Ishikawa (cell line): ENCODE results near the gene GALNT4.

Experiments
- CEBPB ChIP-seq: IDR thresholded peaks from 2 replicates; pipeline ENCODE4 v1.6.1; 2012
- CREB1 ChIP-seq: IDR thresholded peaks from 2 replicates; pipeline ENCODE4 v1.6.1; 2012; ENCODE audit warnings: low read depth
- EGR1 ChIP-seq: IDR thresholded peaks from 2 replicates; pipeline ENCODE4 v1.6.1; 2012
- EP300 ChIP-seq: IDR thresholded peaks from 2 replicates; pipeline ENCODE4 v1.6.1; 2012; ENCODE audit warnings: borderline replicate concordance
- FOXM1 ChIP-seq: IDR thresholded peaks from 2 replicates; pipeline ENCODE4 v1.6.1; 2012; ENCODE audit warnings: low read depth, borderline replicate concordance
- NFIC ChIP-seq: IDR thresholded peaks from 2 replicates; pipeline ENCODE4 v1.6.1; 2012
- RAD21 ChIP-seq: IDR thresholded peaks from 2 replicates; pipeline ENCODE4 v1.6.1; 2012; ENCODE audit warnings: low read depth
- REST ChIP-seq: IDR thresholded peaks from 2 replicates; pipeline ENCODE4 v1.6.1; 2012; ENCODE audit warnings: low read depth, mild to moderate bottlenecking
- TAF1 ChIP-seq: IDR thresholded peaks from 2 replicates; pipeline ENCODE4 v1.6.1; 2012; ENCODE audit warnings: low read depth, mild to moderate bottlenecking
- TCF12 ChIP-seq: IDR thresholded peaks from 2 replicates; pipeline ENCODE4 v1.6.1; 2012; ENCODE audit warnings: low read depth
- TEAD4 ChIP-seq: IDR thresholded peaks from 2 replicates; pipeline ENCODE4 v1.6.1; 2012
- YY1 ChIP-seq: IDR thresholded peaks from 2 replicates; pipeline ENCODE4 v1.6.1; 2012; ENCODE audit warnings: low read depth
- ZBTB7A ChIP-seq: IDR thresholded peaks from 2 replicates; pipeline ENCODE4 v1.6.1; 2012; ENCODE audit warnings: low read depth
- TF ChIP-seq, protein P1 (sequence below): IDR thresholded peaks from 2 replicates; pipeline ENCODE4 v1.6.1; 2012
- TF ChIP-seq, protein P2 (sequence below): IDR thresholded peaks from 2 replicates; pipeline ENCODE4 v1.6.1; 2012

The GALNT4 gene

GRCh38 chr12:89524541-89525304 lies at the start of gene GALNT4:
Gene GALNT4 (minus strand): TSS chr12:89524796. CDS start chr12:89524549, 247 bp downstream.
- TF ChIP-seq YY1 (peak; percentile 46; the same call in 1 of the 2 replicates), NFIC (no peak), TAF1 (peak; percentile 37; the same call in 1 of the 2 replicates), RAD21 (peak; percentile 51), ZBTB7A (no peak; the same call in 1 of the 2 replicates), EP300 (no peak), REST (no peak), CEBPB (0 out of 2 replicates have a peak, but pooled peaks have one; percentile 4), TCF12 (no peak), CREB1 (no peak), EGR1 (no peak), FOXM1 (no peak)
- TF ChIP-seq, protein P1, sequence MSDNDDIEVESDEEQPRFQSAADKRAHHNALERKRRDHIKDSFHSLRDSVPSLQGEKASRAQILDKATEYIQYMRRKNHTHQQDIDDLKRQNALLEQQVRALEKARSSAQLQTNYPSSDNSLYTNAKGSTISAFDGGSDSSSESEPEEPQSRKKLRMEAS = peak; percentile 14; the same call in 1 of the 2 replicates
- TF ChIP-seq, protein P2, sequence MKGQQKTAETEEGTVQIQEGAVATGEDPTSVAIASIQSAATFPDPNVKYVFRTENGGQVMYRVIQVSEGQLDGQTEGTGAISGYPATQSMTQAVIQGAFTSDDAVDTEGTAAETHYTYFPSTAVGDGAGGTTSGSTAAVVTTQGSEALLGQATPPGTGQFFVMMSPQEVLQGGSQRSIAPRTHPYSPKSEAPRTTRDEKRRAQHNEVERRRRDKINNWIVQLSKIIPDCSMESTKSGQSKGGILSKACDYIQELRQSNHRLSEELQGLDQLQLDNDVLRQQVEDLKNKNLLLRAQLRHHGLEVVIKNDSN = no peak

GRCh38 chr12:89573051-89573810 lies 48.6 kb upstream of the GALNT4 start:
- TF ChIP-seq ZBTB7A (no peak), NFIC (no peak), REST (no peak), YY1 (no peak), CREB1 (no peak), TAF1 (no peak), TEAD4 (no peak), FOXM1 (no peak), CEBPB (no peak), EP300 (no peak), EGR1 (no peak)
- TF ChIP-seq, protein P2 = no peak
- TF ChIP-seq, protein P1 = no peak

DNA sequence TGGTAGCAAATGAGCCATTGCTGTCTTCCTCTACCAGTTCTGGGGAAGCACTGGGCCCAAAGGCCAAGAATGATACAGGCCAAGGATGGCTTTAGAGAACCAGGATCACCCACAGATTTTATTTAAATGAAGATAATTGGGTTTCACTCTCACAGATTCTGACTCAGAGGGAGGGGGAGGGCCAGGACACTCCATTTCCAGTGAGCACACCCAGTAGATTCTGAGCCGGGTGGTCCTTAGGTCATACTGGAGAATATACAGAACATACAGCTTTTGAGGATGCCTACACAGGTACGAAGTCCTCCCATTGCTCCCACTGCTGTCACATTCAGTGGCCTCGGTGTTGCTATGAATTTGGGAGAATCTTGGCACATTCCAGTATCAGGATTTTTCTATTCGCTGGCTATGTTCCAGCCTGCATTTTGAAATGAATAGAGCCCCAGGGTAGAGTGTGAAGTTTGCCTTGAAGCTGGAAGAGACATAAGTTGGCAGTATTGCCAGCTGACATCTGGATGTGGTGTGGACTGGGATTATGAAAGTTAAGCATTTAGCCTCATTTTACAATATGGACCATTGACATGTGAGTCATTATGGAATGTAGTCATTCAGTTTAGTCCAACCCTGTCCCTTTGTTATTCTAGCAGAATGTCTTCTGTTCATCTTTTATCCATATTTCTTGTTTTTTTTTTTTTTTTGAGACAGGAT lies 47.0 kb upstream of the GALNT4 start:
- no peak for TF ChIP-seq NFIC
- TF ChIP-seq CEBPB = no peak
- TF ChIP-seq, protein P1 = no peak

GRCh38 chr12:89568484-89568883 lies 43.9 kb upstream of the GALNT4 start:
- no peak for TF ChIP-seq REST
- TF ChIP-seq EGR1 = no peak
- TF ChIP-seq ZBTB7A = no peak
- TF ChIP-seq NFIC = no peak
- no peak for TF ChIP-seq CREB1
